Measurements from ENCODE around the gene PADI3. TPM values are rescaled to one million over a fixed set of nuclear protein-coding genes. Genes with fewer than 3 reads are reported as not detected.

The PADI3 gene
- polyA plus RNA-seq, 1 donor (not counting 4 experiments of a cell fraction or from before 2014, with no cell fraction given): 6.1 TPM

- H3K9ac ChIP-seq (ENCODE audit: control insufficient read depth, extremely low read depth, insufficient read depth, low read length): no peak overlapping the region
- no peaks in the 10 kb centered on the region for H3K27me3 ChIP-seq (ENCODE audit: control insufficient read depth, extremely low read depth, insufficient read depth, low read length)
- H3K36me3 ChIP-seq (ENCODE audit: control insufficient read depth in 2 of 2, extremely low read depth in 1 of 2, insufficient read depth in 2 of 2, low read length in 2 of 2): no peaks in the 10 kb centered on the region
- DNase-seq (ENCODE audit: low read depth, low spot score) (peak; percentile 28), FAIRE-seq (peak; percentile 97)
- H3K27ac ChIP-seq (ENCODE audit: control insufficient read depth, insufficient read depth, low read length): peak overlapping the region; percentile 56
- H4K20me1 ChIP-seq (ENCODE audit: control insufficient read depth, extremely low read depth, insufficient read depth, low read length): no peaks in the 10 kb centered on the region
- no peaks in the 10 kb centered on the region for H3K9me1 ChIP-seq (ENCODE audit: control insufficient read depth, extremely low read depth, insufficient read depth, low read length)
- dilution Hi-C loops (cut with MboI; ENCODE audit: extremely low pct_ligation_motif_present, low sequenced_read_pairs): no loop called here
- no peak overlapping the region for H3K4me3 ChIP-seq (ENCODE audit: control insufficient read depth in 2 of 3, extremely low read depth in 1 of 3, insufficient read depth in 2 of 3, low read depth in 1 of 3, low read length in 3 of 3)
- no peaks in the 10 kb centered on the region for H3K9me3 ChIP-seq (ENCODE audit: control insufficient read depth, low read depth, low read length)
- H2AFZ ChIP-seq (ENCODE audit: control insufficient read depth, low read length): no peak overlapping the region
- peaks cover 40% of the 10 kb centered on the region for H3K4me1 ChIP-seq (ENCODE audit: control insufficient read depth, extremely low read depth, insufficient read depth, low read length)
- no peaks in the 10 kb centered on the region for H3K79me2 ChIP-seq (ENCODE audit: control insufficient read depth, insufficient read depth, low read length)
- peak overlapping the region; percentile 56 for H3K4me2 ChIP-seq (ENCODE audit: control insufficient read depth, extremely low read depth, insufficient read depth, low read depth, low read length)
- no peak for TF ChIP-seq EZH2 (IDR thresholded peaks at IDR 0.05; ENCODE audit: low read length)
Observed at GRCh38 chr1:17251701-17252376, 2.9 kb downstream of the PADI3 start.

- Histone ChIP-seq H2AFZ (ENCODE audit: control insufficient read depth, low read length) (no peak overlapping the region), H3K4me1 (ENCODE audit: control insufficient read depth, extremely low read depth, insufficient read depth, low read length) (peaks cover 33% of the 10 kb centered on the region), H3K4me2 (ENCODE audit: control insufficient read depth, extremely low read depth, insufficient read depth, low read depth, low read length) (no peak overlapping the region), H3K9me3 (ENCODE audit: control insufficient read depth, low read depth, low read length) (no peaks in the 10 kb centered on the region), H3K27me3 (ENCODE audit: control insufficient read depth, extremely low read depth, insufficient read depth, low read length) (no peaks in the 10 kb centered on the region), H3K9me1 (ENCODE audit: control insufficient read depth, extremely low read depth, insufficient read depth, low read length) (no peaks in the 10 kb centered on the region), H3K27ac (ENCODE audit: control insufficient read depth, insufficient read depth, low read length) (no peak overlapping the region), H4K20me1 (ENCODE audit: control insufficient read depth, extremely low read depth, insufficient read depth, low read length) (no peaks in the 10 kb centered on the region), H3K4me3 (ENCODE audit: control insufficient read depth in 2 of 3, extremely low read depth in 1 of 3, insufficient read depth in 2 of 3, low read depth in 1 of 3, low read length in 3 of 3) (no peak overlapping the region), H3K36me3 (ENCODE audit: control insufficient read depth in 2 of 2, extremely low read depth in 1 of 2, insufficient read depth in 2 of 2, low read length in 2 of 2) (no peaks in the 10 kb centered on the region), H3K9ac (ENCODE audit: control insufficient read depth, extremely low read depth, insufficient read depth, low read length) (no peak overlapping the region), H3K79me2 (ENCODE audit: control insufficient read depth, insufficient read depth, low read length) (no peaks in the 10 kb centered on the region)
- dilution Hi-C loops (cut with MboI; ENCODE audit: extremely low pct_ligation_motif_present, low sequenced_read_pairs): no loop called here
- FAIRE-seq: no peak
- no peak for TF ChIP-seq EZH2 (IDR thresholded peaks at IDR 0.05; ENCODE audit: low read length)
- TF ChIP-seq, protein P1, sequence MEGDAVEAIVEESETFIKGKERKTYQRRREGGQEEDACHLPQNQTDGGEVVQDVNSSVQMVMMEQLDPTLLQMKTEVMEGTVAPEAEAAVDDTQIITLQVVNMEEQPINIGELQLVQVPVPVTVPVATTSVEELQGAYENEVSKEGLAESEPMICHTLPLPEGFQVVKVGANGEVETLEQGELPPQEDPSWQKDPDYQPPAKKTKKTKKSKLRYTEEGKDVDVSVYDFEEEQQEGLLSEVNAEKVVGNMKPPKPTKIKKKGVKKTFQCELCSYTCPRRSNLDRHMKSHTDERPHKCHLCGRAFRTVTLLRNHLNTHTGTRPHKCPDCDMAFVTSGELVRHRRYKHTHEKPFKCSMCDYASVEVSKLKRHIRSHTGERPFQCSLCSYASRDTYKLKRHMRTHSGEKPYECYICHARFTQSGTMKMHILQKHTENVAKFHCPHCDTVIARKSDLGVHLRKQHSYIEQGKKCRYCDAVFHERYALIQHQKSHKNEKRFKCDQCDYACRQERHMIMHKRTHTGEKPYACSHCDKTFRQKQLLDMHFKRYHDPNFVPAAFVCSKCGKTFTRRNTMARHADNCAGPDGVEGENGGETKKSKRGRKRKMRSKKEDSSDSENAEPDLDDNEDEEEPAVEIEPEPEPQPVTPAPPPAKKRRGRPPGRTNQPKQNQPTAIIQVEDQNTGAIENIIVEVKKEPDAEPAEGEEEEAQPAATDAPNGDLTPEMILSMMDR (optimal IDR thresholded peaks at IDR 0.05 in 1 of 3, IDR thresholded peaks at IDR 0.05 in 1 of 3, conservative IDR thresholded peaks at IDR 0.05 in 1 of 3; ENCODE audit: extremely low read depth in 1 of 3, insufficient read depth in 2 of 3, low read length in 3 of 3): no peak
- DNase-seq (ENCODE audit: low read depth, low spot score): no peak
Observed at GRCh38 chr1:17255336-17255735, 6.4 kb downstream of the PADI3 start.
